GM12864 (cell line): ENCODE results near the gene INTS1.
"Not testable (repeated sequence)": the region's sequence is repeated elsewhere in the genome, so short reads cannot be mapped to it uniquely, and the experiment has no call there.

Experiments used
- DNase-seq: peaks from one replicate; pipeline ENCODE4 v3.0.0-alpha.2; 2011; ENCODE audit warnings: low read depth
- H3K4me3 ChIP-seq: 2 replicates; pipeline ENCODE4 v1.5.1; 2011; ENCODE audit warnings: mild to moderate bottlenecking, low read depth, low read length, control low read depth
- CTCF ChIP-seq: IDR thresholded peaks from 2 replicates; pipeline ENCODE4 v1.5.1; 2011; ENCODE audit warnings: low read depth, mild to moderate bottlenecking, moderate library complexity, low read length, control low read depth, inconsistent platforms; ENCODE audit errors: missing control alignments

Gene INTS1

GRCh38 chr7:1445341-1445740, 58.8 kb downstream of the INTS1 start:
- no peak overlapping the region for H3K4me3 ChIP-seq
- no peak for DNase-seq
- no peak for TF ChIP-seq CTCF

GRCh38 chr7:1444925-1445322, 59.3 kb downstream of the INTS1 start:
- no peak overlapping the region for H3K4me3 ChIP-seq
- no peak for DNase-seq
- TF ChIP-seq CTCF: no peak

- H3K4me3 ChIP-seq: no peak overlapping the region
- no peak for TF ChIP-seq CTCF
- DNase-seq: no peak
These were observed 59.8 kb downstream of the INTS1 start for GRCh38 chr7:1444214-1444924.

- DNase-seq, H3K4me3 ChIP-seq: not testable (repeated sequence)
These were observed 60.5 kb downstream of the INTS1 start for GRCh38 chr7:1443587-1444200.

- DNase-seq: no peak
- TF ChIP-seq CTCF: no peak
- no peak overlapping the region for H3K4me3 ChIP-seq
These were observed 61.6 kb downstream of the INTS1 start for GRCh38 chr7:1442355-1443124.

- TF ChIP-seq CTCF: no peak
- DNase-seq: no peak
- H3K4me3 ChIP-seq: no peak overlapping the region
These were observed 62.4 kb downstream of the INTS1 start for GRCh38 chr7:1441615-1442354.

- no peak for TF ChIP-seq CTCF
- DNase-seq: no peak
- H3K4me3 ChIP-seq: no peak overlapping the region
These were observed 63.6 kb downstream of the INTS1 start for GRCh38 chr7:1440620-1441019.
